GM23338 (cell line): ENCODE data around the gene SORCS2. TPM values are rescaled to one million over a fixed set of nuclear protein-coding genes. Genes with fewer than 3 reads are reported as not detected.

Experiments
- ATAC-seq: fragments of 200-7000 bp; cut with Tn5 transposase; 3 replicates; pipeline ENCODE4 v1.9.1; 2020
- DNase-seq: peaks from one replicate; pipeline ENCODE4 v3.0.0-alpha.2; 2015; ENCODE audit warnings: low spot score
- H2AFZ ChIP-seq: fragments of 200-600 bp; sonication (generic); 2 replicates; pipeline ENCODE4 v1.8.0; 2016; ENCODE audit warnings: antibody characterized with exemption, mild to moderate bottlenecking, moderate library complexity
- H3F3A ChIP-seq: fragments of 200-600 bp; sonication (generic); replicated peaks from 2 replicates; pipeline ENCODE4 v1.8.0; 2017; ENCODE audit warnings: antibody characterized with exemption, mixed run types, low read depth
- H3K27ac ChIP-seq: fragments of 200-600 bp; sonication (generic); 2 replicates; pipeline ENCODE4 v1.6.1; 2016; ENCODE audit warnings: low read depth
- H3K27me3 ChIP-seq: fragments of 200-600 bp; sonication (generic); 2 replicates; pipeline ENCODE4 v1.8.0; 2016; ENCODE audit warnings: mild to moderate bottlenecking, mixed run types, moderate library complexity; ENCODE audit not compliant: insufficient read depth
- H3K36me3 ChIP-seq: fragments of 200-600 bp; sonication (generic); 2 replicates; pipeline ENCODE4 v1.8.0; 2016; ENCODE audit warnings: mild to moderate bottlenecking; ENCODE audit not compliant: insufficient read depth
- H3K4me1 ChIP-seq: fragments of 200-600 bp; sonication (generic); 2 replicates; pipeline ENCODE4 v1.8.0; 2016; ENCODE audit warnings: mild to moderate bottlenecking, moderate library complexity; ENCODE audit not compliant: insufficient read depth
- H3K4me2 ChIP-seq: fragments of 200-600 bp; sonication (generic); 2 replicates; pipeline ENCODE4 v1.7.1; 2017; ENCODE audit warnings: mixed run types
- H3K4me3 ChIP-seq: fragments of 200-600 bp; sonication (generic); 2 replicates; pipeline ENCODE4 v1.6.1; 2016; ENCODE audit warnings: mixed run types
- H3K79me2 ChIP-seq: fragments of 200-600 bp; sonication (generic); replicated peaks from 2 replicates; pipeline ENCODE4 v1.8.0; 2017; ENCODE audit warnings: mild to moderate bottlenecking; ENCODE audit not compliant: insufficient read depth
- H3K9me2 ChIP-seq: fragments of 200-600 bp; sonication (generic); 2 replicates; pipeline ENCODE4 v1.8.0; 2017; ENCODE audit not compliant: insufficient read depth
- H4K20me1 ChIP-seq: fragments of 200-600 bp; sonication (generic); replicated peaks from 2 replicates; pipeline ENCODE4 v1.8.0; 2017; ENCODE audit warnings: mild to moderate bottlenecking; ENCODE audit not compliant: insufficient read depth
- H3K27ac Mint-ChIP-seq: 2 replicates; pipeline ENCODE4 v1.8.0; 2020; ENCODE audit warnings: inconsistent platforms, mild to moderate bottlenecking, moderate library complexity, mixed read lengths
- H3K27me3 Mint-ChIP-seq: 3 replicates; pipeline ENCODE4 v1.8.0; 2022; ENCODE audit warnings: low read depth, mild to moderate bottlenecking, moderate library complexity, mixed read lengths, inconsistent platforms; ENCODE audit not compliant: insufficient read depth, poor library complexity
- H3K36me3 Mint-ChIP-seq: 3 replicates; pipeline ENCODE4 v1.8.0; 2021; ENCODE audit warnings: low read depth, mild to moderate bottlenecking, inconsistent platforms, moderate library complexity, mixed read lengths
- H3K4me1 Mint-ChIP-seq: 3 replicates; pipeline ENCODE4 v1.8.0; 2020; ENCODE audit warnings: mild to moderate bottlenecking, inconsistent platforms, mixed read lengths
- H3K4me3 Mint-ChIP-seq: 3 replicates; pipeline ENCODE4 v1.8.0; 2021; ENCODE audit warnings: moderate library complexity, mild to moderate bottlenecking, inconsistent platforms, mixed read lengths
- H3K9me3 Mint-ChIP-seq: 3 replicates; pipeline ENCODE4 v1.8.0; 2020; ENCODE audit warnings: moderate library complexity, mild to moderate bottlenecking, inconsistent platforms, mixed read lengths
- JUNB ChIP-seq: IDR thresholded peaks from one replicate; pipeline ENCODE4 v1.6.1; 2016; ENCODE audit warnings: antibody characterized with exemption; ENCODE audit not compliant: unreplicated experiment
- STAT1 ChIP-seq: IDR thresholded peaks from one replicate; pipeline ENCODE4 v1.6.1; 2016; ENCODE audit warnings: antibody characterized with exemption; ENCODE audit not compliant: unreplicated experiment
- ZNF114 ChIP-seq: fragments of 250-450 bp; sonication (Bioruptor Pico); IDR thresholded peaks from 2 replicates; pipeline ENCODE4 v1.5.0; 2020; ENCODE audit warnings: mild to moderate bottlenecking, moderate library complexity
- ZNF462 ChIP-seq: fragments of 250-450 bp; sonication (Bioruptor Pico); IDR thresholded peaks from 2 replicates; pipeline ENCODE4 v1.5.0; 2020; ENCODE audit warnings: mild to moderate bottlenecking, moderate library complexity
- polyA plus RNA-seq: library from polyadenylated mRNA; unstranded; fragments of >200 nt; fragmentation: Nextera tagmentation; extraction: Ambion mirVana; gene quantifications from 2 replicates; pipeline ENCODE4 v1.2.1, GENCODE V29; 2016
- total RNA-seq: library from RNA; depleted of rRNA; stranded (reverse); fragments of >200 nt; shearing (Covaris generic); gene quantifications from 2 replicates; pipeline ENCODE4 v1.2.3, GENCODE V29; 2014

SORCS2 gene
- total and polyA plus RNA-seq, 2 experiments from 2014 or later: 0.47 to 2.4 TPM

GRCh38 chr4:7637139-7637538, 444.8 kb downstream of the SORCS2 start (continued):
- no peak for TF ChIP-seq ZNF462

- Histone ChIP-seq H3K4me2 (no peak overlapping the region), H3K27ac (no peak overlapping the region), H2AFZ (no peak overlapping the region), H3K4me1 (peaks cover 5% of the 10 kb centered on the region), H3K4me3 (no peak overlapping the region), H3F3A (no peaks in the 10 kb centered on the region), H4K20me1 (no peaks in the 10 kb centered on the region), H3K79me2 (no peaks in the 10 kb centered on the region), H3K9me2 (no peaks in the 10 kb centered on the region; the same call in 1 of the 2 replicates), H3K36me3 (no peaks in the 10 kb centered on the region), H3K27me3 (no peaks in the 10 kb centered on the region)
- Mint-ChIP-seq H3K27me3 (peaks cover 9% of the 10 kb centered on the region), H3K9me3 (no peaks in the 10 kb centered on the region), H3K36me3 (no peaks in the 10 kb centered on the region), H3K27ac (no peak overlapping the region), H3K4me1 (peaks cover 17% of the 10 kb centered on the region; the same call in 2 of the 3 replicates), H3K4me3 (no peak overlapping the region)
- ATAC-seq: no peak
- no peak for TF ChIP-seq JUNB
- TF ChIP-seq ZNF462: no peak
- TF ChIP-seq ZNF114: no peak
- TF ChIP-seq STAT1: no peak
- no peak for DNase-seq
Observed at GRCh38 chr4:7637971-7638370, 445.6 kb downstream of the SORCS2 start.
